Fibroblast of skin of right biceps (primary cell): ENCODE data around the gene IGSF9.

Experiments used
- DNase-seq: peaks from one replicate; pipeline ENCODE4 v3.0.0-alpha.2; 2013

The IGSF9 gene

GRCh38 chr1:159972443-159973205, 27.2 kb upstream of the IGSF9 start:
- DNase-seq: no peak

- no peak for DNase-seq
These were observed 25.5 kb upstream of the IGSF9 start for GRCh38 chr1:159970932-159971342.

- no peak for DNase-seq
These were observed 23.5 kb upstream of the IGSF9 start for GRCh38 chr1:159968901-159969300.

GRCh38 chr1:159965263-159965662, 19.9 kb upstream of the IGSF9 start:
- no peak for DNase-seq

GRCh38 chr1:159964144-159964543, 18.7 kb upstream of the IGSF9 start:
- DNase-seq: no peak

- no peak for DNase-seq
These were observed 16.8 kb upstream of the IGSF9 start for GRCh38 chr1:159962176-159962575.

- DNase-seq: no peak
These were observed 16.2 kb upstream of the IGSF9 start for GRCh38 chr1:159961636-159962035.

- DNase-seq: peak; percentile 95
These were observed 15.4 kb upstream of the IGSF9 start for GRCh38 chr1:159960721-159961381.

GRCh38 chr1:159959451-159959850, 14.0 kb upstream of the IGSF9 start:
- peak; percentile 59 for DNase-seq

GRCh38 chr1:159958719-159959380, 13.4 kb upstream of the IGSF9 start:
- no peak for DNase-seq

- DNase-seq: no peak
These were observed 12.4 kb upstream of the IGSF9 start for GRCh38 chr1:159957824-159958268.

- no peak for DNase-seq
These were observed 10.0 kb upstream of the IGSF9 start for GRCh38 chr1:159955456-159955855.

GRCh38 chr1:159953536-159954515, 8.4 kb upstream of the IGSF9 start, which contains the start of gene SLAMF9:
SLAMF9 (minus strand) TSS chr1:159954237; CDS start chr1:159954137, 100 bp downstream.
- peak; percentile 76 for DNase-seq

GRCh38 chr1:159952932-159953331, 7.5 kb upstream of the IGSF9 start:
- no peak for DNase-seq

- DNase-seq: no peak
These were observed 6.1 kb upstream of the IGSF9 start for GRCh38 chr1:159951551-159951950.

GRCh38 chr1:159951016-159951415, 5.6 kb upstream of the IGSF9 start:
- no peak for DNase-seq

- DNase-seq: no peak
These were observed 4.6 kb upstream of the IGSF9 start for GRCh38 chr1:159949981-159950381.

- no peak for DNase-seq
These were observed 3.7 kb upstream of the IGSF9 start for GRCh38 chr1:159949123-159949522.

- DNase-seq: no peak
These were observed 2.5 kb upstream of the IGSF9 start for GRCh38 chr1:159947942-159948341.

- DNase-seq: no peak
These were observed 1.1 kb upstream of the IGSF9 start for GRCh38 chr1:159946242-159947187.
